K562 (cell line): ENCODE measurements around the gene NTN1. TPM values are rescaled to one million over a fixed set of nuclear protein-coding genes. Genes with fewer than 3 reads are reported as not detected.

ENCODE experiments used
- ATAC-seq: fragments of 200-7000 bp; cut with Tn5 transposase; 3 replicates; pipeline ENCODE4 v1.9.1; 2020; ENCODE audit warnings: moderate library complexity
- BruUV-seq: library from RNA; stranded (reverse); fragments of 400-500 nt; replicated peaks from 2 replicates; lab custom pipeline; 2021; lab: Mats Ljungman, UMichigan
- CTCF ChIA-PET: fragments of 300-600 bp; formaldehyde crosslinking; extraction: SDS; loops from one replicate; lab custom pipeline; 2021; ENCODE audit warnings: low intra/inter-chr PET ratio; lab: Yijun Ruan, JAX
- POLR2A ChIA-PET: fragments of 300-600, 350-650 bp; sonication (Branson Sonifier 250); formaldehyde crosslinking; extraction: SDS; loops from one replicate; lab custom pipeline; 2021; ENCODE audit warnings: antibody characterized with exemption, inconsistent platforms; lab: Yijun Ruan, JAX
- DNase-seq, 4 experiments: peaks; one replicate each; pipeline versions ENCODE4 v3.0.0 to v3.0.0-alpha.2; 2011 to 2018; ENCODE audit warnings: low spot score in 3 of 4, mixed read lengths in 3 of 4; ENCODE audit errors: extremely low read depth in 1 of 4
- FAIRE-seq: peaks from 2 replicates; lab custom pipeline; 2011; peaks lifted over from hg19 to GRCh38; lab: Jason Lieb, UNC
- H2AFZ ChIP-seq: 2 replicates; pipeline ENCODE4 v1.6.0; 2011; ENCODE audit warnings: low read depth, low read length, control low read depth, inconsistent platforms
- H3K27ac ChIP-seq: fragments of 200-600 bp; 3 replicates; pipeline ENCODE4 v1.8.0; 2011; ENCODE audit warnings: low read depth, mild to moderate bottlenecking, control low read depth, inconsistent platforms, low read length, moderate library complexity, mixed read lengths; ENCODE audit errors: extremely low read depth
- H3K27me3 ChIP-seq, 2 experiments: fragments of 300-600 bp in 1 of 2; 2 replicates in 1 of 2; 3 replicates in 1 of 2; pipeline versions ENCODE4 v1.6.0 to v1.8.0; 2011; ENCODE audit warnings: inconsistent platforms in 2 of 2, low read length in 2 of 2, mild to moderate bottlenecking in 1 of 2, mixed read lengths in 1 of 2, moderate library complexity in 1 of 2; ENCODE audit not compliant: control insufficient read depth in 2 of 2, insufficient read depth in 2 of 2
- H3K36me3 ChIP-seq: fragments of 300-600 bp; 3 replicates; pipeline ENCODE4 v1.8.0; 2011; ENCODE audit warnings: mild to moderate bottlenecking, low read length, inconsistent platforms; ENCODE audit not compliant: control insufficient read depth, insufficient read depth
- H3K4me1 ChIP-seq, 2 experiments: fragments of 200-600 bp in 1 of 2; replicated peaks in 1 of 2; 2 replicates in 1 of 2; 3 replicates in 1 of 2; pipeline versions ENCODE4 v1.5.1 to v1.8.0; 2011; ENCODE audit warnings: inconsistent platforms in 2 of 2, low read length in 2 of 2, mild to moderate bottlenecking in 1 of 2, mixed read lengths in 1 of 2, moderate library complexity in 1 of 2; ENCODE audit not compliant: control insufficient read depth in 2 of 2, insufficient read depth in 2 of 2
- H3K4me2 ChIP-seq: 2 replicates; pipeline ENCODE4 v1.6.1; 2011; ENCODE audit warnings: low read length, control low read depth, inconsistent platforms, mixed read lengths; ENCODE audit not compliant: insufficient read depth
- H3K4me3 ChIP-seq: fragments of 200-600 bp; sonication (generic), shearing (Covaris generic); 2 replicates; pipeline ENCODE4 v1.5.1; 2016; ENCODE audit warnings: control low read depth, inconsistent platforms
- H3K79me2 ChIP-seq: fragments of 200-600 bp; 3 replicates; pipeline ENCODE4 v1.8.0; 2011; ENCODE audit warnings: low read length, inconsistent platforms; ENCODE audit not compliant: control insufficient read depth, insufficient read depth
- H3K9ac ChIP-seq, 2 experiments: 2 replicates each; pipeline versions ENCODE4 v1.6.0 to v1.6.1; 2011; ENCODE audit warnings: low read depth in 2 of 2, low read length in 2 of 2, control low read depth in 1 of 2, inconsistent platforms in 1 of 2, mild to moderate bottlenecking in 1 of 2, mixed read lengths in 1 of 2; ENCODE audit not compliant: insufficient read depth in 1 of 2
- H3K9me1 ChIP-seq: one replicate; pipeline ENCODE4 v1.6.0; 2011; ENCODE audit warnings: inconsistent platforms, mild to moderate bottlenecking, low read length, moderate library complexity; ENCODE audit not compliant: control insufficient read depth, insufficient read depth
- H3K9me3 ChIP-seq: replicated peaks from 2 replicates; pipeline ENCODE4 v1.5.1; 2011; ENCODE audit warnings: low read depth, low read length, inconsistent platforms; ENCODE audit not compliant: control insufficient read depth, insufficient read depth
- H4K20me1 ChIP-seq: replicated peaks from 2 replicates; pipeline ENCODE4 v1.6.1; 2011; ENCODE audit warnings: low read length, inconsistent platforms, mixed read lengths; ENCODE audit not compliant: control insufficient read depth, insufficient read depth
- E4F1 ChIP-seq: fragments of 250-450 bp; sonication (Bioruptor Pico); IDR thresholded peaks from 2 replicates; pipeline ENCODE4 v1.5.0; 2021; ENCODE audit warnings: mild to moderate bottlenecking, borderline replicate concordance
- MED1 ChIP-seq: sonication (generic); formaldehyde crosslinking; IDR thresholded peaks from 2 replicates; pipeline ENCODE4 v1.8.1; 2023; ENCODE audit warnings: missing genetic modification reagents, borderline replicate concordance
- ZNF140 ChIP-seq: fragments of 250-450 bp; sonication (Bioruptor Pico); IDR thresholded peaks from 2 replicates; pipeline ENCODE4 v1.8.0; 2021; ENCODE audit warnings: moderate library complexity, mild to moderate bottlenecking, inconsistent platforms
- WGBS: fragments of 100-300 bp; shearing (Covaris generic); methylation state at CpG from one replicate; pipeline ENCODE4 v1.1.6; 2016; ENCODE audit warnings: low coverage, mixed read lengths; ENCODE audit not compliant: insufficient coverage; ENCODE audit errors: missing lambda C conversion rate; 5-methylcytosine and 5-hydroxymethylcytosine counted together
- in situ Hi-C: fragments of 300-500 bp; cut with MboI; formaldehyde crosslinking; loops from 4 replicates; pipeline ENCODE4 v1.15.0; 2018; ENCODE audit warnings: inconsistent platforms, mixed read lengths
- intact Hi-C: fragments of 100-400 bp; cut with micrococcal nuclease; formaldehyde crosslinking; loops from 2 replicates; pipeline ENCODE4 v1.14.2; 2022
- polyA plus RNA-seq, 8 experiments: library from polyadenylated mRNA; depleted of rRNA in 4 of 8; stranded (reverse) in 5 of 8; unstranded in 3 of 8; fragments of >200 nt; fragmentation: Nextera tagmentation in 2 of 8; fragmentation: Illumina TruSeq in 1 of 8; extraction: Ambion mirVana in 2 of 8; extraction: Trizol in 1 of 8; gene quantifications; 2 replicates each; pipeline versions ENCODE4 v1.2.1 to v1.2.3, GENCODE V29; 2011 to 2014; ENCODE audit warnings: inconsistent platforms in 1 of 8, missing spikeins in 1 of 8
- total RNA-seq, 7 experiments: library from RNA; depleted of rRNA in 6 of 7; stranded (reverse); fragments of >200 nt in 6 of 7; fragmentation: Illumina TruSeq in 2 of 7; extraction: Trizol in 2 of 7; gene quantifications; 2 replicates each; pipeline versions ENCODE4 v1.2.1 to v1.2.3, GENCODE V29; 2011 to 2021; ENCODE audit warnings: low replicate concordance in 1 of 7
- TF ChIP-seq, protein P1 (sequence below): fragments of 450-650 bp; IDR thresholded peaks from 2 replicates; pipeline ENCODE4 v1.6.1; 2016; ENCODE audit warnings: missing biosample characterization, missing genetic modification characterization

Gene NTN1
- total and polyA plus RNA-seq, 9 of the 15 experiments (the other 6 are each of a cell fraction or from before 2014, with no cell fraction given), result 0.02 TPM; not detected in 8

GRCh38 chr17:9098242-9098825 is 77.0 kb downstream of the NTN1 start:
- H3K79me2 ChIP-seq, result no peaks in the 10 kb centered on the region
- H3K9ac ChIP-seq, result no peak overlapping the region
- H3K27me3 ChIP-seq, result peaks cover 0 to 5% of the 10 kb centered on the region in 2 experiments; a peak in 1 of 5 replicates
- H3K4me3 ChIP-seq, result no peak overlapping the region
- in situ Hi-C loops, result no loop called here
- H3K36me3 ChIP-seq, result no peaks in the 10 kb centered on the region
- no peak overlapping the region for H2AFZ ChIP-seq
- DNase-seq (no peak), ATAC-seq (no peak), FAIRE-seq (no peak)
- intact Hi-C loops, result no loop called here
- no TSS peak for BruUV-seq
- H4K20me1 ChIP-seq, result no peaks in the 10 kb centered on the region
- no peaks in the 10 kb centered on the region for H3K4me1 ChIP-seq
- ChIA-PET POLR2A (no interaction called here), CTCF (no interaction called here)
- H3K4me2 ChIP-seq, result no peak overlapping the region
- WGBS, result 0% methylated on average over 6 of the region's 6 CpGs
- no peak overlapping the region for H3K27ac ChIP-seq
- TF ChIP-seq, protein P1, sequence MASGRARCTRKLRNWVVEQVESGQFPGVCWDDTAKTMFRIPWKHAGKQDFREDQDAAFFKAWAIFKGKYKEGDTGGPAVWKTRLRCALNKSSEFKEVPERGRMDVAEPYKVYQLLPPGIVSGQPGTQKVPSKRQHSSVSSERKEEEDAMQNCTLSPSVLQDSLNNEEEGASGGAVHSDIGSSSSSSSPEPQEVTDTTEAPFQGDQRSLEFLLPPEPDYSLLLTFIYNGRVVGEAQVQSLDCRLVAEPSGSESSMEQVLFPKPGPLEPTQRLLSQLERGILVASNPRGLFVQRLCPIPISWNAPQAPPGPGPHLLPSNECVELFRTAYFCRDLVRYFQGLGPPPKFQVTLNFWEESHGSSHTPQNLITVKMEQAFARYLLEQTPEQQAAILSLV (tag), result no peak
- TF ChIP-seq ZNF140 (CRISPR knock-in tag) (no peak), E4F1 (CRISPR knock-in tag) (no peak), MED1 (CRISPR knock-in tag) (no peak)
- H3K9me1 ChIP-seq, result no peaks in the 10 kb centered on the region
- H3K9me3 ChIP-seq, result no peaks in the 10 kb centered on the region
